Activated CD8-positive, alpha-beta memory T cell treated with anti-CD3 and anti-CD28 coated beads for 36 hours (primary cell): ENCODE data around the gene ANKRD11. TPM values are rescaled to one million over a fixed set of nuclear protein-coding genes. Genes with fewer than 3 reads are reported as not detected.
"Not testable (repeated sequence)": the region's sequence is repeated elsewhere in the genome, so short reads cannot be mapped to it uniquely, and the experiment has no call there.

Experiments used
- CTCF ChIA-PET: fragments of 350-600 bp; sonication (Branson Sonifier 250); formaldehyde crosslinking; loops from one replicate; lab custom pipeline; 2021; ENCODE audit warnings: antibody characterized with exemption; lab: Charles Lee
- POLR2A ChIA-PET: fragments of 350-600 bp; sonication (Branson Sonifier 250); formaldehyde crosslinking; loops from one replicate; lab custom pipeline; 2021; ENCODE audit warnings: antibody characterized with exemption; lab: Charles Lee
- total RNA-seq, 2 experiments: library from RNA; stranded (reverse); gene quantifications; one replicate each; pipeline ENCODE4 v1.2.3, GENCODE V29; 2021

ANKRD11 gene
- total RNA-seq, 2 experiments from 2014 or later = 152 to 159 TPM

DNA sequence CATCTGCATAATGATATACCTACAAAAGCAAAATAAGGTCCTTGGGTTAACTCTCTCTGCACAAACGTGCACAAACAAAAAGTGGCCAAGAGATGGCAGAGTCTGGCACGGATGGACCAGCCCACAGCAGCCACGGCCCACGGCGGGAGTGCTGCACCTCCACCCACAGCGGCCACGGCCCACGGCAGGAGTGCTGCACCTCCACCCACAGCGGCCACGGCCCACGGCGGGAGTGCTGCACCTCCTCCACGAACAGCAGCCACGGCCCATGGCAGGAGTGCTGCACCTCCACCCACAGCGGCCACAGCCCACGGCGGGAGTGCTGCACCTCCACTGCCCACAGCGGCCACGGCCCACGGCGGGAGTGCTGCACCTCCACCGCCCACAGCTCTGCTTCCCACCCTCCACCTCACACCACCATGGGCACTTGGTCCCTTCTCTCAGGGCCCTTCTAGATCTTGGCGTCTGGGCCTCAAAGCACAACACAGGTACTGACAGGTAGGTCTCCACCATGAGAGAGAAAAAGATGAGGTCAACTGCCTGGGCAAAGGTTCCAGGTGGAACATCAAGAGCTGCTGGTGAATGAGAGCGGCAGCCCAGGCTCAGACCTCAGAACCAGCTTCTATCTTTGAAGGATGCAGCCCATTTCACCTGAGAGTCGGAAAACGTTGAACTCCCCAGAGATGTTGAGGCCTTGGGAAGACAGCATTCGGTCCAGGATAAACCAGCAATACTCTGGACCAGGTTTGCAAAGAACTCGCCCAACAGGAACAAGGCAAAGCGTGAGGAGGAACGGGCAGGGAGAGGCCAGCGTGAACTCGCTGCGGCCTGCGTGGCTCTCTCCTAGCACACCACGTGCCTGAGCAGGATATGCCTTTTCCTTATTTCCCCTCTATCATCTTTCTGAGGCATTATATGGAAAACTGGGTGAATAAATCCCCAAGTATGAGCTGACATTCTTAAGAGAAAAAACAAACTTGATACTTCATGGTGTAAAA is 148.4 kb downstream of the ANKRD11 start:
- ChIA-PET POLR2A (no interaction called here), CTCF (interaction anchor here (0.6 to 1.6 kb wide), 4 partner anchors 12 to 159 kb away, joined by 3 to 5 read pairs (median 4); no protein-coding TSS in a partner anchor)

DNA sequence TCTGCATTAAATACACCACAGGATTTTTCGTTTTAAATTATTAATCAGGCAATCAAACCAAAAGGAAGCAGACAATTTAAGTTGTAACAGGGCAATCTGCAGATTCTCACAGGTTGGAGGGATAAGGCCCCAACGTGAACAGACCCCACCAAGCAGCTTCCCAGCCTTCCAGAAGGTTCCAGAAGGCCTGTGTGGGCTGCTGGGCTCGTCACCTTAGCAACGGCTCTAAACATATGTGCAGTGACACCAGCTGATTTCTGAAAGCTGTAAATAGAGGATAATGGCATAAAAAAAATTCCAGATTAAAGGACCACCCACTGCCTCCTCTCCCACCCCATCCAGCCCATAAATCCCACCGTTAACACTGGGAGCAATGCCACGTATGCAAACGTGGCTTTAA is 149.1 kb downstream of the ANKRD11 start:
- POLR2A ChIA-PET = no interaction called here
- CTCF ChIA-PET = interaction anchor here (1.1 kb wide), 1 partner anchor 13 kb away, joined by 4 read pairs; no protein-coding TSS in a partner anchor

DNA sequence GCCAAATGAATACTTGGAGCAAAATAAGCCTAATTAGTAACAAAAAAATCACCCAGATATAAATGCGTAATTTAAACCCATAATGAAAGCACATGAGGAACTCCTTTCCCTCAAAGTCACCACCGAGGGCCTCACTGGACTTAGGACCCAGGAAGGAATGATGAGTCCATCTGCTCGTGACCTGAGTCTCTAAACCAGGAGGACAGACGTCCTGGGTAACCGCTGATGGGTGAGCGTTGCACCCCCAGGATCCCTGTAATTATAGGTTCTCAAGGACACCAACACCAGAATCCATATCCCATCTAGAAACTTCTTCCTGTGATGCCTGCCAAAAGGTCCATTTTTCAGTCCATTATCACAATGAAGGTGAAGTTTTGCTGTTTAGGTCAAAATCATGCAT is 151.5 kb downstream of the ANKRD11 start:
- POLR2A ChIA-PET = interaction anchor here (0.6 to 0.7 kb wide), 2 partner anchors 17 to 55 kb away, joined by 4 read pairs; no protein-coding TSS in a partner anchor
- CTCF ChIA-PET = no interaction called here

DNA sequence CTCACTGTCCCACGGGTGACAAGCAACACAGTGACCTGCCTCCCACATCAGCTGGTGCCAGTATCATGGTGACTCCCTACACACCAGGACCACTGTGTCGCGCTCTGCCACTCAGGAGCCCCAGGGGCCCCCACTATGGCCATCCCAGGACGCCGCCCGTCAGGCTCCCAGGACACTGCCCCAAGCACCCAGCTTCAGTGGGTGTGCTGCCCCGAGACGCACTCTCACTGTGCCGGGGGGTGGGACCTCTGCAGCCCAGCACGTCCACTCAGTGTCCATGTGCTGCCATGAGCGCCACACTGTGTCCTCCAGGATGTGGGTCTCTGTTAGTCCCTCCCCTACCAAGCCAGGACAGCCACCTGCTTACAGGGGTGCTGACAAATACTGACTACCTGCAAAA is 152.4 kb downstream of the ANKRD11 start:
- ChIA-PET CTCF (no interaction called here), POLR2A (no interaction called here)

DNA sequence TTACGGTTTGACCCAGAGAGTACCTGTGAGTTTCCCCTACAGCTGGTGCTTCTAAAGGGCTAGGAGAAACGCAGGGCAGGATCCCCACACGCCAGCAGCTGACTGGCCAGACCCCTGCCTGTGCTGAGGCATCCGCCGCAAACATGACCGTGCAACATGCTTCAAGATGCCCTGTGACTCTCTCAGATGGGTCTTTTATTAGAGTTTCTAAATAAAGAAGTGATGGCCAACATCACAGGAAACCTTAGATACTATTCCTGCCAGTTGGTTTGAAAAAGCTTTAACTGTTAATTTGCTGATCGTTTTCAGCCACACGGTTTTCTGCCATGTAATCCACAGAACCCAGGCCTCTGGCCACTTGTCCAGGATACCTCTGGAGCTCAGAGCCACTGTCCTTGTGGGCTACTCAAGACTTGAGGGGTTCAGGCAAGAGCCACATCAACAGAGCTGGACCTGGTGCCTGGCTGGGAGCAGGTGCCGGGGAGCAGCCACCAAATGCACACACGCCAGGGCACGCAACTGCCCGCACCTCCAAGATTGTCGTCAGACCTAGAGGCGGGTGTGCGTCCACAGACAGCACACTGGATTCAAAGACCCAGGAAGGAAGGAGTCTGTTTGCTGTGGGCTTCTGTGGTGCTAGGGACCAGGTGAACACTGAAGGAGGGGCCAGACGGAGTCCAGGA is 154.4 kb downstream of the ANKRD11 start:
- POLR2A ChIA-PET = no interaction called here
- CTCF ChIA-PET = interaction anchor here (0.6 kb wide), 1 partner anchor 55 kb away, joined by 5 read pairs; no protein-coding TSS in a partner anchor

DNA sequence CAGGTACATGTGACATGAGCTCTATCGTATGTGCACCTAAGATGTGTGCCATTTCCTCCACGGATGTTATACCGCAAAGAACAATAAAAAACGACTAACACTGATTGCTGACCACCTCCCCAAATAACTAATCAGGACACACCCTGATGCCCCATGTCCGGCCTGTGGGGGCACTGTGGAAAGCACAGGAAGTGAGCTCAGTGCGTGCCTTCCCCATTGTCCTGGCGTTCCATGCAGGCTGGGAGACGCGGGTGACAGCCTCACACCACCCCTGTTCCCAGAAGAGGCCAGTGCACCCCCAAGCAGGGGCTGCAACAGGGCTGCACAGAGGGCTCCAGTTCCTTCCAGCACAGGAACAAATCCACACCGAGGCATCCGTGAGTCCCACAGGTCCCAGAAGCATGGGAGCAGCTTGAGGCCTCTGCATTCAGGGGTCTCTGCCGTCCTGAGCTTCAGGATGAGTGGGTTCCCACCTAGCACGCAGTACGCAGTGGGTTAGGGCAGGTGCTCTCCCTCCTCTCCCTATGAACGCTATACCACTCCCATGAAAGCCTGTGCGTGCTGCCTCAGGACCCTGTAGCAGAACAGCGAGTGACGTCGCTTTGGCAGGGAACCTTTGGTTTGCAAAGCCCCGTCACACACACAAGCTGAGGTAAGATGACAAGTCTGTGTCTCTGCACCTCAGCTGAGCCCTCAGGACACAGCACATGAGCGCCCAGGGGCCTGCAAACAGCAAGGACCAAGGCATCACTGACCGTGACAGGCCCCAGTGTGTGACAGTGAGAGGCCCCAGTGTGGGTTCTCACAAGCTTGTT is 155.2 kb downstream of the ANKRD11 start:
- CTCF ChIA-PET = interaction anchor here (0.6 to 1.0 kb wide), 2 partner anchors 56 to 142 kb away, joined by 3 to 5 read pairs; no protein-coding TSS in a partner anchor
- POLR2A ChIA-PET = no interaction called here

DNA sequence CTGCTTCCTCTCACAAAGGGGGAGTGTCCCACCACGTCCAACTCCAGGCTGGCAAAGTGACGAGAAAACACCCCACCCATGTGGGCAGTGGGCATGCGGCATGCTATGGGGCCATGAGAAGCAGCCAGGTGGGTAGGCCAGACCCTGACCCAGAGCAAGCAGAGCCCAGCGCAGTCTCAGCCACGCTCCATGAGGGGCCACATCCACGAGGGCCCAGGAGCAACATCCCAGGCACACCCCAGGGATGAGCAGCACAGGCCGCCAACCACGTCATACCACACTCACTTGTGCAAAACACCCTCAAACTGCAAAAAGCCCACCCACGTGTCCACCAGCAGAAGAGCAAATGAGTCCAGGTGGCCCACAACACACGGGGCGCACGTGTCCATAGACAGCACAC is 155.9 kb downstream of the ANKRD11 start:
- POLR2A ChIA-PET = no interaction called here

DNA sequence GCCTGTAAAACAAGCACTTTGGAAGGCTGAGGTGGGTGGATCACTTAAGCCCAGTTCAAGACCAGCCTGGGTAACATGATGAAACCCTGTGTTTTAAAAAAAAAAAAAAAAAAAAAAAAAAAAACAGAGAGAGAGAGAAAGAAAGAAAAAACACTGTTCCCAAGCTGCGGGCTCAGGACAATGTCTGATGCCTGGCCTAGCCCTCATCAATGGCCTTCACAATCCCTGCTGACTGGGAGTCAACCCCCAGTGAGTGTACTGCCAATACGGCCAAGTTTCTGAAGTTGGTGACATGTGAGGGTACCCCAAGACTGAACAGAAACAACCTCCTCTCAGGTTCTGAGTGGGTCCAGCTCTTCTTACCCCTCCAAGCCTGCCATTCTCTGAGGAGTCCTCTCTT is 156.3 kb downstream of the ANKRD11 start:
- CTCF ChIA-PET = interaction anchor here (0.7 to 1.0 kb wide), 2 partner anchors 62 to 143 kb away, joined by 3 read pairs; no protein-coding TSS in a partner anchor
- POLR2A ChIA-PET = no interaction called here

More for the DNA sequence above, 155.9 kb downstream of the ANKRD11 start:
- CTCF ChIA-PET = interaction anchor here (0.7 to 1.0 kb wide), 2 partner anchors 62 to 142 kb away, joined by 3 read pairs; no protein-coding TSS in a partner anchor

DNA sequence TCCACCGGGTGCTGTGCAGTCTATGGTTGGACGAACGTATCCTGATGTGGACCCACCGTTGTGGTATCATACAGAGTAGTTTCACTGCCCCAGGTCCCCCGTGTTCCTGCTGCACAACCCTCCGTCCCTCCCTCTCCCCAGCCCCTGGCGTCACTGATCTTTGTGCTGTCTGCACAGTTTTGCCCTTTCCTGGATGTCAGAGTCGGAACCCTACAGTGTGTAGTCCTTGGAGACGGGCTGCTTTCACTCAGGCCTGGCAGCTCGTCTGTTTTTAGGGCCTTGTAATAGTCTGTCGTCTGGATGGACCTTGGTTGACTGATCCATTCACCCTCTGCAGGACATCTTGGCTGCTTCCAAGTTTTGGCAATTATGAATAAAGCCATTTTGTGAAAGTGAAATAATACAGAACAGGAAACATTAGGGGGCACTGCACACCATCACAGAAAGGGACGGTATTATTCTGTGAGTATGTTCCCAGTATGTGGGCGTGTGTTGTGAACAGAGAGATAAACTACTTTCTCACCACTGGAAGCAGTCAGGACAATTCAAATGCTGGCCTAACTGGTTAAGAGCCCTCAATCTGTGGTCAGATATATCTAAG is 156.9 kb downstream of the ANKRD11 start:
- POLR2A ChIA-PET = not testable (repeated sequence)
- CTCF ChIA-PET = interaction anchor here (1.1 to 1.4 kb wide), 3 partner anchors 18 to 158 kb away, joined by 3 to 5 read pairs (median 3); no protein-coding TSS in a partner anchor

DNA sequence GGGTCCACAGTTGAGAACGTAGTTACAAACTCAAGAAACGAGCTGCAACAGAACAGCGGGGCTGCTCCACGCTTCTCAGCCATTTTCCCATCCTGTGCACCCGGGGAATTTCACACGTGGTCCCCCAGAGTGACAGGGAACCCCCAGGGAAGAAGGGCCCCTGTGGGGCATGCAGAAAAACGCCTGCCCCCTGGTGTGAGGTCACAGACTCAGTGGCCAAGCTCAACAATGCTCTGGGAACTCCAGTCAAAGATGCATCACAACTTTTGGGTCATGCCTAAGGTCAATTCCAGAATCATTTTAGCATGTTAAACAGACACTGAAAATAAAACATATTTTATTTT is 157.5 kb downstream of the ANKRD11 start:
- CTCF ChIA-PET = interaction anchor here (1.1 to 1.8 kb wide), 4 partner anchors 17 to 158 kb away, joined by 3 to 5 read pairs (median 4); no protein-coding TSS in a partner anchor
- POLR2A ChIA-PET = no interaction called here

DNA sequence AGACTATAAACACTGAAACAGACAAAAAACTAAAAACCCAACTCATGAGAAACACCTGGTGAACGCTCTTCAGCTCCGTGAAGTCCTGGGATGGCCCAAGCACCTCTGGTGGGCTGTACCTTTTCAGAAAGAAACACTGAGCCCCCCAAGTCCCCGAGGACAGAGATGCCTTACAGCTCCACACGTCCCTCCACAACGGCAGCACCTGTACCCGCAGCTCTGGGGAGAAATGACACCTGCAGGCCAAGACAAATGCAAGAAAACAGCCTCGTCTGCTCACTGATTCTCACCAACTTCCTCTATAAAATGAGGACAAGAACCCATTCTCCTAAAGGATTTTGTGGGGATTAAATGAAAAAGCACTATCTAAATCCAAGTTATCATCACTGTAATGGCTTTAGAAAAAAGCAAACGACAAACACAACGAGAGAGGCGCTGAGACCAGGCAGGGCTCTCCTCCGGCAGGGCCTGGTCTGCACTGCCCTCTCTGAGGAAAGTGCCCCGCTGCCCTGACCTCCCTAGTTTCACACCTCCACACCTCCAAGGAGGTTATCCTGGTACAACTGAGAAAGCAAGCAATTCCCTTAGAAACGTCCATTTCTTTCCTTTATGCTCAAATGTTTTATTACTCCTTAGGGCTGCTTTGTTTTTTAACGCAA is 158.0 kb downstream of the ANKRD11 start:
- ChIA-PET CTCF (interaction anchor here (1.1 to 1.8 kb wide), 4 partner anchors 17 to 159 kb away, joined by 3 to 5 read pairs (median 4); no protein-coding TSS in a partner anchor), POLR2A (no interaction called here)

DNA sequence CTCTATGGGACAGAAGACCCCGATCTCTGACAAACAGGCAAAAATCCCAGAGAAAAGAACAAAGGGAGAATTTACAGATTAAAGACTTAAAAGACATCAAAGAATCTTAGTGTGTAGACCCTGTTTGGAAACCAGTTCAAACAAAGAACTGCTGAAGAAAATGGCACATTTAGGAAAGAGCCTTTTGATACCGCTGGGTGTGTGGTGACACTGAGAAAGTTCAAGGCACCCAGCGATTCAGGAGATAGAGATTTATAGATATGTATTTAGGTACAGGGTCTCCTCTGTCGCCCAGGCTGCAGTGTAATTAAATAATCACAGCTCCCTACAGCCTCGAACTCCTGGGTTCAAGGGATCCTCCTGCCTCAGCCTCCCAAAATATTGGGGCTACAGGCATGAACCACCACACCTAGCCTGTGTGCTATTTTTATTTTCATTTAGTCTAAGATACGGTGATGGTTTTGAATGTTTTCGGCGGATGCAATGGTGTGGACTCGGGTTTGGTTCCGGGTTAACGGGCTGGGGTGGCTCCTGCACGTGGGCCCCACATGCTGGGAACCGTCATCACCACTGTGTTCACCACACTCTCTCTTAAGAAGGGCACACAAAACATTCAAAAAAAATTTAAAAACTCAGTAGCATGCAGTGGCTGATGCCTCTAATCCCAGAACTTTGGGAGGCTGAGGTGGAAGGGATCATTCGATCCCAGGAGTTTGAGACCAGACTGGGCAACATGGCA is 158.8 kb downstream of the ANKRD11 start:
- POLR2A ChIA-PET = no interaction called here
- CTCF ChIA-PET = interaction anchor here (1.8 kb wide), 1 partner anchor 26 kb away, joined by 5 read pairs; no protein-coding TSS in a partner anchor

DNA sequence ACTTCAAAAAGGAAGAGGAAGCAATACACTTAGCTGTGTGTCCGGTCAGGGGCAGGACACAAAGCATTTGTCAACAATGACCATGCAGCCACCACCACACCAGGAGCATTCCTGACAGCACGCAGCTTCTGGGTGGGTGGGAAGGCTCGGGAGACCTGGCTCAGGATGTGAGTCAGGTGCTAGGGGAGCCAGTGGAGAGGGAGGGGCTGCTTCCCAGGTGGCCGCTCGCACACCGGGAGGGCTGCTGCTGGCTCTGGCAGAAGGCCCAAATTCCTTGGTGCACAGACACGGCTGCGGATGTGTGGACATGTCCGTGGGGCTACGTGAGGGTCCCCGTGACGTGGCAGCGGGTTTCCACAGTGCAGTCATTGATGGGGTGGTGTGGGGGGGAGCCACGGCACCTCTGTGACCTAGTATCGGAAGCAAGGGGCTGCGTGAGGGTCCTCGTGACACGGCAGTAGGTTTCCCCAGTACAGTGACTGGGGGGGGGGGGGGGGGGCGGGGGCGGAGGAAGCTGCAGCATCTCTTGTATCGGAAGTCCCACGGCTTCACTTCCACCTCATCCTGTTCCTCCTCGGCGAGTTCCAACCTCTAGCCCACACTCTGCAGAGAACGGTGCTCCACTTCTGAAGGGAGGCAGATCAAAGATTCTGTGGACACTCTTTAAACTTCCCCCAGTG is 160.0 kb downstream of the ANKRD11 start:
- CTCF ChIA-PET = interaction anchor here (0.5 kb wide), 1 partner anchor 46 kb away, joined by 3 read pairs; no protein-coding TSS in a partner anchor
- POLR2A ChIA-PET = interaction anchor here (0.6 kb wide), 2 partner anchors 130 to 389 kb away, joined by 3 to 4 read pairs; no protein-coding TSS in a partner anchor

DNA sequence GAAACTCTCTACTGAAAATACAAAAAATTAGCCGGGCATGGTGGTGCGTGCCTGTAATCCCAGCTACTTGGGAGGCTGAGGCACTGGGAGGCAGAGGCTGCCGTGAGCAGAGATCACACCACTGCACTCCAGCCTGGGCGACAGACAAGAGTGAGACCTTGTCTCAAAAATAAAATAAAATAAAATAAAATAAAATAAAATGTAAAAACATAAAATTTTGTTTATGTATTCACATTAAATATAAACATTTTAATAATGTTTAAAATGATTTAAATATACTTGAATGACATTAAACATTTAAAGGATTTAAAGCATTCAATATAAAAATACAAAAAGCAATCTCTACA is 160.6 kb downstream of the ANKRD11 start:
- CTCF ChIA-PET = not testable (repeated sequence)
- POLR2A ChIA-PET = interaction anchor here (0.6 kb wide), 1 partner anchor 389 kb away, joined by 3 read pairs; no protein-coding TSS in a partner anchor

DNA sequence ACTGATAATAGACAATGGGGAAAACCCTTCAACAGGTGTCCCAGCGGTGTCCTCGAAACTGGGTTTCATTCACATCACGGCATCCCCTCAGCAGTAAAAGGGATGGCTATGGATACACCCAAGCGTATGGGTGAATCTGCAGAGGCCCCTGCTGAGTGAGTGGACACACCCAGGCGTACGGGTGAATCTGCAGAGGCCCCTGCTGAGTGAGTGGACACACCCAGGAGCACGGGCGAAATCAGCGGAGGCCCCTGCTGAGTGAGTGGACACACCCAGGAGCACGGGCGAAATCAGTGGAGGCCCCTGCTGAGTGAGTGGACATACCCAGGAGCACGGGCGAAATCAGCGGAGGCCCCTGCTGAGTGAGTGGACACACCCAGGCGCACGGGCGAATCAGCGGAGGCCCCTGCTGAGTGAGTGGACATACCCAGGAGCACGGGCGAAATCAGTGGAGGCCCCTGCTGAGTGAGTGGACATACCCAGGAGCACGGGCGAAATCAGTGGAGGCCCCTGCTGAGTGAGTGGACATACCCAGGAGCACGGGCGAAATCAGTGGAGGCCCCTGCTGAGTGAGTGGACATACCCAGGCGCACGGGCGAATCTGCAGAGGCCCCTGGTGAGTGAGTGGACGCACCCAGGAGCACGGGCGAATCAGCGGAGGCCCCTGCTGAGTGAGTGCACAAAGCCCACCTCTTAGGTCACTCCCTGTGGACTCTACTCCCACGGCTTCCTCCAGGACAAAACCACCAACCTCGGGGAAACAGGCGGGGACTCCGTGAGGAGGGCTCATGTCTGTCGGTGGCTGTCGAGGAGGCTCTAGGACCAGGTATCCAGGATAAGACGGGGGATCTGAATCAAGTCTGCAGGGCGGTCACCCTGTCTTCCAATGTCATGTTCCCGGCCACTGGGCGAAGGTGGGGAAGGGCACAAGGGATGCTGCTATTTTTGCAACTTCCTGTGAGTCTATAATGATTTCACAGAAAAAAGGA is 161.7 kb downstream of the ANKRD11 start:
- POLR2A ChIA-PET, CTCF ChIA-PET: not testable (repeated sequence)
